Spleen (tissue), 7 donors: ENCODE results near the gene ENTPD8.
A peak's percentile ranks its signal among the peaks of the same experiment; 100 is the strongest.

ENCODE experiments used
- POLR2A ChIP-seq, 3 donors: fragments of 450-650 bp; IDR thresholded peaks; one replicate each; pipeline ENCODE4 v1.5.1; 2017; ENCODE audit warnings: antibody characterized with exemption in 3 of 3, mild to moderate bottlenecking in 1 of 3
- POLR2AphosphoS5 ChIP-seq, 3 donors: sonication (generic); formaldehyde crosslinking; IDR thresholded peaks; one replicate each; pipeline ENCODE4 v1.5.1; 2017; ENCODE audit warnings: antibody characterized with exemption in 3 of 3
- TF ChIP-seq, protein P1 (sequence below), 11 experiments: fragments of 200-600 bp in 7 of 11; fragments of 450-650 bp in 4 of 11; sonication (generic) in 4 of 11; IDR thresholded peaks in 8 of 11; conservative IDR thresholded peaks in 3 of 11; 1 replicate in 7 of 11; 2 replicates in 4 of 11; pipeline versions ENCODE4 v1.4.0 to v1.8.0; 2016 to 2021; ENCODE audit warnings: antibody characterized with exemption in 11 of 11, inconsistent platforms in 4 of 11, mild to moderate bottlenecking in 1 of 11
- donor health status: DM: no; HTN: no; CAD: no; lungs with moderate emphysema.
- donor health status: DM: no; HTN: no; CAD: no.
- donor health status: DM: no; HTN: no; CAD: no.

DNA sequence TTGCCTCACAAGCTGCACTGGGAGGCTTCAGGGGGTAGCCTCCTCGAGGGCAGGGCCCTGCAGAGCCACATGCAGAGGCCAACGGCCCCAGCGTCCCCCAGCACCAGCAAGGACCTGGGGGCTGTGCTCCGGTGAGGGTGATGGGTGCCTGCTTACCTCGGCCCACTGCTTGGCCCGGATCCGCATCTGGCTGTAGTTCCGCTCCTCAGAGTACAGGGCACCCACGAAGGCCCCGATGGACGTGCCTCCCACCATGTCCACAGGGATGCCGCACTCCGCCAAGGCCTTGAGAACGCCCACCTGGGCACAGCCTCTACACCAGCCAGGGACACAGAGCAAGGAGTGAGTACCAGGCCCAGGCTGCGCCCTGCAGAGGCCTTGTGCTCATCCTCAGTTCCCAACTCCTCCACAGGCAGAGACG lies 26.0 kb upstream of the ENTPD8 start:
- TF ChIP-seq, protein P1, sequence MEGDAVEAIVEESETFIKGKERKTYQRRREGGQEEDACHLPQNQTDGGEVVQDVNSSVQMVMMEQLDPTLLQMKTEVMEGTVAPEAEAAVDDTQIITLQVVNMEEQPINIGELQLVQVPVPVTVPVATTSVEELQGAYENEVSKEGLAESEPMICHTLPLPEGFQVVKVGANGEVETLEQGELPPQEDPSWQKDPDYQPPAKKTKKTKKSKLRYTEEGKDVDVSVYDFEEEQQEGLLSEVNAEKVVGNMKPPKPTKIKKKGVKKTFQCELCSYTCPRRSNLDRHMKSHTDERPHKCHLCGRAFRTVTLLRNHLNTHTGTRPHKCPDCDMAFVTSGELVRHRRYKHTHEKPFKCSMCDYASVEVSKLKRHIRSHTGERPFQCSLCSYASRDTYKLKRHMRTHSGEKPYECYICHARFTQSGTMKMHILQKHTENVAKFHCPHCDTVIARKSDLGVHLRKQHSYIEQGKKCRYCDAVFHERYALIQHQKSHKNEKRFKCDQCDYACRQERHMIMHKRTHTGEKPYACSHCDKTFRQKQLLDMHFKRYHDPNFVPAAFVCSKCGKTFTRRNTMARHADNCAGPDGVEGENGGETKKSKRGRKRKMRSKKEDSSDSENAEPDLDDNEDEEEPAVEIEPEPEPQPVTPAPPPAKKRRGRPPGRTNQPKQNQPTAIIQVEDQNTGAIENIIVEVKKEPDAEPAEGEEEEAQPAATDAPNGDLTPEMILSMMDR (IDR thresholded peaks at IDR 0.05 in 8 of 11, conservative IDR thresholded peaks at IDR 0.05 in 3 of 11), result no peak
- TF ChIP-seq POLR2A (IDR thresholded peaks at IDR 0.05), result no peak
- TF ChIP-seq POLR2AphosphoS5 (IDR thresholded peaks at IDR 0.05), result peak in 1 of 3 donors; percentile 10
